HEK293 (cell line): ENCODE measurements around the gene ITPKC.

Experiments
- ATF2 ChIP-seq: fragments of 450-650 bp; formaldehyde crosslinking; IDR thresholded peaks from 2 replicates; pipeline ENCODE4 v1.5.1; 2016; ENCODE audit warnings: missing biosample characterization, missing genetic modification characterization, low read depth
- MYNN ChIP-seq: fragments of 450-650 bp; formaldehyde crosslinking; IDR thresholded peaks from 2 replicates; pipeline ENCODE4 v1.5.1; 2016; ENCODE audit warnings: missing biosample characterization, missing genetic modification characterization, borderline replicate concordance
- TF ChIP-seq, protein P1 (sequence below): fragments of 450-650 bp; formaldehyde crosslinking; IDR thresholded peaks from 2 replicates; pipeline ENCODE4 v1.5.1; 2016; ENCODE audit warnings: missing biosample characterization, missing genetic modification characterization

GRCh38 chr19:40726279-40726678 lies 9.4 kb downstream of the ITPKC start:
- TF ChIP-seq, protein P1, sequence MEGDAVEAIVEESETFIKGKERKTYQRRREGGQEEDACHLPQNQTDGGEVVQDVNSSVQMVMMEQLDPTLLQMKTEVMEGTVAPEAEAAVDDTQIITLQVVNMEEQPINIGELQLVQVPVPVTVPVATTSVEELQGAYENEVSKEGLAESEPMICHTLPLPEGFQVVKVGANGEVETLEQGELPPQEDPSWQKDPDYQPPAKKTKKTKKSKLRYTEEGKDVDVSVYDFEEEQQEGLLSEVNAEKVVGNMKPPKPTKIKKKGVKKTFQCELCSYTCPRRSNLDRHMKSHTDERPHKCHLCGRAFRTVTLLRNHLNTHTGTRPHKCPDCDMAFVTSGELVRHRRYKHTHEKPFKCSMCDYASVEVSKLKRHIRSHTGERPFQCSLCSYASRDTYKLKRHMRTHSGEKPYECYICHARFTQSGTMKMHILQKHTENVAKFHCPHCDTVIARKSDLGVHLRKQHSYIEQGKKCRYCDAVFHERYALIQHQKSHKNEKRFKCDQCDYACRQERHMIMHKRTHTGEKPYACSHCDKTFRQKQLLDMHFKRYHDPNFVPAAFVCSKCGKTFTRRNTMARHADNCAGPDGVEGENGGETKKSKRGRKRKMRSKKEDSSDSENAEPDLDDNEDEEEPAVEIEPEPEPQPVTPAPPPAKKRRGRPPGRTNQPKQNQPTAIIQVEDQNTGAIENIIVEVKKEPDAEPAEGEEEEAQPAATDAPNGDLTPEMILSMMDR (tag by site-specific recombination): no peak
- TF ChIP-seq MYNN (tag by site-specific recombination): no peak
- TF ChIP-seq ATF2: no peak
